HG03521 (cell line): ENCODE measurements around the gene ZFP36L1.

Experiments
- ATAC-seq: cut with Tn5 transposase; IDR thresholded peaks from one replicate; pipeline ENCODE4 v1.9.1; 2021; ENCODE audit warnings: mild to moderate bottlenecking, moderate library complexity; ENCODE audit not compliant: unreplicated experiment

ZFP36L1 gene

DNA sequence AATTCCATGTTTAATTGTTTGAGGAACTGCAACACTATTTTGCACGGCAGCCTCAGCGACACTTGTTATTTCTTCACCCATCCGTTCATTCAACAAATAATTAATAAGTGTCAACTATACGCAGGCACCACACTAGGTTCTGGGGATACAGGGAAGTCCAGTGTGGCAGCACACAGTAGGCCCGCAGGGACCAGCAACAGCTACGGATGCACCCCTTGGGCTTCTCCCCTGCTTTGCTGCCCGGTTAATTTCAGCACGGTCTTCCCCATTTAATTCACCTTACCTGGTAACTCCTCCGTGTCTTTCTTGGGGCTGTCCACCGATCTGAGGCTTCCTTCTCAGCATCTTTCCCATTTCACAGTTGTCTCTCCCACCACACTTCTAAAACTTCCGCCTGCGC is 48.3 kb downstream of the ZFP36L1 start:
- no peak for ATAC-seq

DNA sequence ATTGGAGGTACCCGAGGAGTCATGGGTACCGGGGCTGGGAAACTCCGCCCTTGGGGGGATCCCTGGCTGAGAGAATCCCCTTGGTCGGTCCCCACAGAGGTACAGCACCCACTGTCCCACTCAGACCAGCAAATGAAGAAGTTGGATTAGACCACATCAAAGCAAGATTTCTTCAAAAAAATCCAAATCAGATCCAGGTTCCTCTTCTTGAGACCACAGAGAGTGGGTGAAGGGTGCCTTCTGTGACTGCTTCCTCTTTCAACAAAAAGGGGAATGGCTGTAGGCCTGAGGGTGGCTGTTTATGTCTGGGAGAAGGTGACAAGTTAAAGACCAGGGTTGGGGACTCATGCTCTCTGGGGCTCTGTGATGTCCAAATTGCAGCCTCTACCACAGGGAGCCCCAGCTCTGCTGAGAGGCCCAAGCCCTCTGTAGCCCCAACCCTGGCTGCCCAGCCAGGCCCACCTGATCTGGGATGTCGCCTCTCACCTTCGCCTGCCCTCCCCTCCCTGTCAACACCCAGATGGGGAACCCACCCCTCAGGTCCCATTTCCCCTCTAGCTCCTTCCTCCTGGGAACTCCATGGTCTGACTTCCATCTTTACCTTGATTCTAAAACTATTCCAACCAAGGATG is 50.9 kb downstream of the ZFP36L1 start:
- peak; percentile 67 for ATAC-seq

DNA sequence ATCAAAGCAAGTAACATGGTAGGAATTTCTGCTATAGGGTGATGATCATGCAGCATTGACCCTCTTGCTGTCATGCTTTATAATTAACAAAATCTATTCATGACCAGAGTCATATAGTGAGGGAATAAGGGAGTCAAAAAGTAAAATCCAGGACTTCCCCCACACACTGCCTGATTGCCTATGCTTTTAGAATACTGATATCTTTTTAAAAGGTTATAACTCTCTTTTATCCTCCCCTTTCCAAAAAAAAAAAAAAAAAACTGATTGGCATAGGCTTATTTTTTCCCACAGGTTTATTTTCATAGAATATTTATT is 51.4 kb downstream of the ZFP36L1 start:
- ATAC-seq = no peak

DNA sequence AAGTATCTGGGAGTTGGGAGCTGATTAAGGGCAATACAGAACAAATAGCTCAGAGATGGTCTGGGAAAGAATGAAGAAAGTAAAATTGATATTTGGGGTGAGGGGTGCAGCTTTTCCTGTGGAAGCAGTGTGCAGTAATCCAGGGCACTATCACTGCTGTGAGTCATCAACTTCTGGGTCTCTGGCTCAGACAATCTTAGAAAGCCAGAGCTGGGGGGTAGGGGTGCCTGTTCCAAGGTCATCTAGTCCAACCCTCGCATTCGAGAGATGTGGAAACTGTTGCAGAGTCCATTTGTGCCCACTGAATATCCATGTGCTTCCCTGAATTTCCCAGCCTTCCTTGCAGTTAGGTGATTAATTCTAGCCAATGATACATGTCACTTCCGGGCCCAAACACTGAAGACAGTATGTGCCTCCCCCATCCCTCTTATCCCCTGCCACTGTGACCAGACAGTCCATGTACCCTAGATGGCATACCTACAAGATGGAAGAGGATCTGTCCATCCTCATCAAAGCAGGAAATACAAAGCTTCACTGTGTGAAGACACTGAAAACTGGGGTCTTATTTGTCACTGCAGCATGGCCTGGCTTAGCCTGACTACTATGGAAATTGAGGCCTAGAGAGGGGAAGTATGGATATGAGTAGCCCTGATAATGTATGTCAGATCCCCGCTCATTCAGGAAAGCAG is 51.9 kb downstream of the ZFP36L1 start:
- no peak for ATAC-seq

DNA sequence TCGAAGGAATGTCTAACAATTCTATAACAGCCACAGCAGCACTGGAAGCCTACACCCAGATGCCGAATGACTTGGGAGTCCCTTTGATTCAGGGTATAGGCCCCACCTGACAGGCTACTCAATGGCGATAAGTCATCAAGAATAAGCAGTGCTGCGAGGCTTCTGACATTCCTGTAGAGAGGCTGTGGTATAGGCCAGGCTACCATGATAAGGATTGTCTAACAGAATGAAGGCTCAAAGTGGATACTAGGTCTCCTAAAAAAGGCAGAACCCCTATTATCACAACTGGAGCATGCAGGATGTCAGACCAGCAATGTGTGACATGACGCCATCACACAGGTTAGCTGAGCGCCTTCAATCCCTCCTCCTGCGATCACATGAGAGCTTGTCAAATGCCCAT is 53.2 kb downstream of the ZFP36L1 start:
- no peak for ATAC-seq

DNA sequence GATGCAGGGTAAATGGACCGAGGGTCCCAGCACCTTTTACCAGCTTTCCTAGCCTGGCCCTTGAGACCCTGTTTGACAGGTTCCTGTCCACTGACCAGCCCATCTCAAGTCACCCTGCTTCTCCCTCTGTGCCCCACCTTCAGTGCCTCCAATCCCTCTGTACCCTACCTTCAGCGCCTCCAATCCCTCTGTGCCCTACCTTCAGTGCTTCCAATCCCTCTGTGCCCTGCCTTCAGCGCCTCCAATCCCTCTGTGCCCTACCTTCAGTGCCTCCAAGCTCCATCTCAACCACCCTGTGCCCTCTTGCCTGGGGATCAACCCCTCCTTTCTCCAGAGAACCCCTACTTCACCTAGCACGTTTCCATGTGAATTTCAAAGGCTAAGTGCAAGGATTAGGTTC is 54.3 kb downstream of the ZFP36L1 start:
- ATAC-seq = no peak
